Esophagus (tissue), 2 donors: ENCODE results near the gene UBE3C. TPM values are rescaled to one million over a fixed set of nuclear protein-coding genes. Genes with fewer than 3 reads are reported as not detected.

ENCODE experiments used
- H3K27ac ChIP-seq, 2 donors: one replicate each; pipeline ENCODE4 v1.5.1; 2013; ENCODE audit warnings: low read depth in 2 of 2, mild to moderate bottlenecking in 2 of 2, inconsistent platforms in 1 of 2, low read length in 1 of 2, moderate library complexity in 1 of 2
- H3K27me3 ChIP-seq, 2 donors: one replicate each; pipeline ENCODE4 v1.6.1; 2013; ENCODE audit warnings: low read length in 2 of 2, control low read depth in 1 of 2, mild to moderate bottlenecking in 1 of 2; ENCODE audit not compliant: insufficient read depth in 2 of 2, control insufficient read depth in 1 of 2
- H3K36me3 ChIP-seq, 2 donors: one replicate each; pipeline ENCODE4 v1.6.1; 2013; ENCODE audit warnings: low read length in 1 of 2; ENCODE audit not compliant: control insufficient read depth in 2 of 2, insufficient read depth in 2 of 2
- H3K4me1 ChIP-seq, 2 donors: one replicate each; pipeline ENCODE4 v1.6.1; 2013; ENCODE audit warnings: low read length in 1 of 2; ENCODE audit not compliant: control insufficient read depth in 2 of 2, insufficient read depth in 2 of 2
- H3K4me3 ChIP-seq, 2 donors: one replicate each; pipeline ENCODE4 v1.5.1; 2013; ENCODE audit warnings: low read length in 2 of 2, mild to moderate bottlenecking in 2 of 2, low read depth in 1 of 2, moderate library complexity in 1 of 2
- H3K9me3 ChIP-seq, 2 donors: one replicate each; pipeline ENCODE4 v1.6.1; 2013; ENCODE audit warnings: mild to moderate bottlenecking in 2 of 2, low read depth in 1 of 2, low read length in 1 of 2, moderate library complexity in 1 of 2; ENCODE audit not compliant: control insufficient read depth in 2 of 2, insufficient read depth in 1 of 2
- WGBS, 2 donors: extraction: QIAGEN DNeasy Blood & Tissue Kit; methylation state at CpG; one replicate each; pipeline ENCODE4 v1.1.7; 2013; 5-methylcytosine and 5-hydroxymethylcytosine counted together
- polyA plus RNA-seq, 2 donors: library from polyadenylated mRNA; stranded (reverse); fragments of 200-250 nt; gene quantifications; one replicate each; pipeline ENCODE4 v1.2.3, GENCODE V29; 2013
- donor health status: healthy with polysubstance abuse.
- donor health status: Bipolar disorder and iron deficiency.

Gene UBE3C
- polyA plus RNA-seq, 2 donors: 12.6 to 23.0 TPM

GRCh38 chr7:157210682-157211081 lies 72.0 kb downstream of the UBE3C start:
- Histone ChIP-seq H3K36me3 (peaks cover 0 to 7% of the 10 kb centered on the region in 2 donors), H3K9me3 (no peaks in the 10 kb centered on the region), H3K27me3 (no peaks in the 10 kb centered on the region), H3K27ac (no peak overlapping the region), H3K4me3 (no peak overlapping the region), H3K4me1 (no peaks in the 10 kb centered on the region)
- WGBS, 2 donors: 73 to 85% methylated on average over 5 of the region's 5 CpGs

GRCh38 chr7:157211690-157212089 lies 73.0 kb downstream of the UBE3C start:
- Histone ChIP-seq H3K9me3 (no peaks in the 10 kb centered on the region), H3K4me1 (no peaks in the 10 kb centered on the region), H3K27me3 (no peaks in the 10 kb centered on the region), H3K27ac (no peak overlapping the region), H3K4me3 (no peak overlapping the region), H3K36me3 (peaks cover 0 to 12% of the 10 kb centered on the region in 2 donors)
- 58 to 61% methylated on average over 5 of the region's 5 CpGs for WGBS, 2 donors

GRCh38 chr7:157219154-157219553 lies 80.4 kb downstream of the UBE3C start:
- Histone ChIP-seq H3K27ac (no peak overlapping the region), H3K4me3 (no peak overlapping the region), H3K9me3 (no peaks in the 10 kb centered on the region), H3K27me3 (no peaks in the 10 kb centered on the region), H3K36me3 (peaks cover 13 to 20% of the 10 kb centered on the region in 2 donors), H3K4me1 (no peaks in the 10 kb centered on the region)
- WGBS, 2 donors: 70 to 79% methylated on average over 5 of the region's 5 CpGs

- no peak overlapping the region for H3K27ac ChIP-seq
- H3K36me3 ChIP-seq: peaks cover 13 to 23% of the 10 kb centered on the region in 2 donors
- H3K9me3 ChIP-seq: no peaks in the 10 kb centered on the region
- 92 to 93% methylated on average over 8 of the region's 8 CpGs for WGBS, 2 donors
- H3K27me3 ChIP-seq: no peaks in the 10 kb centered on the region
- no peak overlapping the region for H3K4me3 ChIP-seq
- H3K4me1 ChIP-seq: no peaks in the 10 kb centered on the region
These were observed 82.3 kb downstream of the UBE3C start for GRCh38 chr7:157220916-157221569.

- H3K9me3 ChIP-seq: no peaks in the 10 kb centered on the region
- no peak overlapping the region for H3K4me3 ChIP-seq
- WGBS, 2 donors: 85 to 92% methylated on average over 10 of the region's 10 CpGs
- no peak overlapping the region for H3K27ac ChIP-seq
- H3K36me3 ChIP-seq: peaks cover 13 to 15% of the 10 kb centered on the region in 2 donors
- no peaks in the 10 kb centered on the region for H3K4me1 ChIP-seq
- H3K27me3 ChIP-seq: no peaks in the 10 kb centered on the region
These were observed 84.0 kb downstream of the UBE3C start for GRCh38 chr7:157222687-157223086.

- H3K9me3 ChIP-seq: no peaks in the 10 kb centered on the region
- no peak overlapping the region for H3K27ac ChIP-seq
- no peaks in the 10 kb centered on the region for H3K27me3 ChIP-seq
- H3K4me3 ChIP-seq: no peak overlapping the region
- H3K4me1 ChIP-seq: no peaks in the 10 kb centered on the region
- WGBS, 2 donors: 74 to 75% methylated on average over 4 of the region's 4 CpGs
- H3K36me3 ChIP-seq: peaks cover 8 to 14% of the 10 kb centered on the region in 2 donors
These were observed 85.9 kb downstream of the UBE3C start for GRCh38 chr7:157224627-157225026.

GRCh38 chr7:157228864-157229422 lies 90.2 kb downstream of the UBE3C start:
- WGBS, 2 donors: 80 to 81% methylated on average over 8 of the region's 8 CpGs
- Histone ChIP-seq H3K27me3 (no peaks in the 10 kb centered on the region), H3K9me3 (no peaks in the 10 kb centered on the region), H3K4me3 (no peak overlapping the region), H3K36me3 (peaks cover 2 to 12% of the 10 kb centered on the region in 2 donors), H3K27ac (no peak overlapping the region), H3K4me1 (no peaks in the 10 kb centered on the region)

GRCh38 chr7:157233677-157234076 lies 95.0 kb downstream of the UBE3C start:
- WGBS, 2 donors: 88 to 93% methylated on average over 2 of the region's 2 CpGs
- H3K4me3 ChIP-seq: no peak overlapping the region
- no peaks in the 10 kb centered on the region for H3K27me3 ChIP-seq
- H3K4me1 ChIP-seq: no peaks in the 10 kb centered on the region
- H3K9me3 ChIP-seq: no peaks in the 10 kb centered on the region
- H3K36me3 ChIP-seq: peaks cover 0 to 8% of the 10 kb centered on the region in 2 donors
- no peak overlapping the region for H3K27ac ChIP-seq

- Histone ChIP-seq H3K9me3 (no peaks in the 10 kb centered on the region), H3K4me3 (no peak overlapping the region), H3K27ac (no peak overlapping the region), H3K36me3 (peaks cover 0 to 8% of the 10 kb centered on the region in 2 donors), H3K27me3 (no peaks in the 10 kb centered on the region), H3K4me1 (no peaks in the 10 kb centered on the region)
- 82 to 93% methylated on average over 5 of the region's 5 CpGs for WGBS, 2 donors
These were observed 95.5 kb downstream of the UBE3C start for GRCh38 chr7:157234271-157234670.
